Colonic mucosa (tissue), 4 donors: Measurements from ENCODE around the gene MCRIP1. TPM values are rescaled to one million over a fixed set of nuclear protein-coding genes. Genes with fewer than 3 reads are reported as not detected.

Source experiments
- DNase-seq: peaks from one replicate; pipeline ENCODE4 v3.0.0-alpha.2; 2020
- H3K27ac ChIP-seq: fragments of 200-600 bp; one replicate; pipeline ENCODE4 v1.8.0; 2021
- H3K27me3 ChIP-seq: fragments of 200-600 bp; one replicate; pipeline ENCODE4 v1.8.0; 2021
- H3K36me3 ChIP-seq: fragments of 200-600 bp; one replicate; pipeline ENCODE4 v1.8.0; 2021
- H3K4me1 ChIP-seq: fragments of 200-600 bp; one replicate; pipeline ENCODE4 v1.8.0; 2021; ENCODE audit warnings: mild to moderate bottlenecking
- H3K4me3 ChIP-seq: fragments of 200-600 bp; one replicate; pipeline ENCODE4 v1.8.0; 2021
- H3K9ac ChIP-seq, 2 donors: one replicate each; pipeline ENCODE4 v1.7.0; 2013; ENCODE audit warnings: control low read depth in 2 of 2, low read depth in 2 of 2, low read length in 2 of 2
- H3K9me3 ChIP-seq: fragments of 200-600 bp; one replicate; pipeline ENCODE4 v1.8.0; 2021
- intact Hi-C: fragments of 100-400 bp; cut with DNase I; formaldehyde crosslinking; loops from one replicate; pipeline ENCODE4 v1.14.1; 2022
- total RNA-seq, 2 donors: library from RNA; stranded (reverse); fragmentation: NEBNext Ultra II Directional in 1 of 2; extraction: Animal tissue kit (Norgen Biotek cat#: 25700) in 1 of 2; gene quantifications; one replicate each; pipeline ENCODE4 v1.2.1, GENCODE V29; 2021
- TF ChIP-seq, protein P1 (sequence below): fragments of 200-600 bp; IDR thresholded peaks from one replicate; pipeline ENCODE4 v1.8.0; 2022; ENCODE audit warnings: antibody characterized with exemption, mild to moderate bottlenecking
- donor health status: healthy.
- donor health status: DM: no; HTN: no; CAD: no.
- donor health status: DM: no; HTN: no; CAD: no.

Gene MCRIP1
- total RNA-seq, 2 donors from 2014 or later: 25.9 to 26.2 TPM

DNA sequence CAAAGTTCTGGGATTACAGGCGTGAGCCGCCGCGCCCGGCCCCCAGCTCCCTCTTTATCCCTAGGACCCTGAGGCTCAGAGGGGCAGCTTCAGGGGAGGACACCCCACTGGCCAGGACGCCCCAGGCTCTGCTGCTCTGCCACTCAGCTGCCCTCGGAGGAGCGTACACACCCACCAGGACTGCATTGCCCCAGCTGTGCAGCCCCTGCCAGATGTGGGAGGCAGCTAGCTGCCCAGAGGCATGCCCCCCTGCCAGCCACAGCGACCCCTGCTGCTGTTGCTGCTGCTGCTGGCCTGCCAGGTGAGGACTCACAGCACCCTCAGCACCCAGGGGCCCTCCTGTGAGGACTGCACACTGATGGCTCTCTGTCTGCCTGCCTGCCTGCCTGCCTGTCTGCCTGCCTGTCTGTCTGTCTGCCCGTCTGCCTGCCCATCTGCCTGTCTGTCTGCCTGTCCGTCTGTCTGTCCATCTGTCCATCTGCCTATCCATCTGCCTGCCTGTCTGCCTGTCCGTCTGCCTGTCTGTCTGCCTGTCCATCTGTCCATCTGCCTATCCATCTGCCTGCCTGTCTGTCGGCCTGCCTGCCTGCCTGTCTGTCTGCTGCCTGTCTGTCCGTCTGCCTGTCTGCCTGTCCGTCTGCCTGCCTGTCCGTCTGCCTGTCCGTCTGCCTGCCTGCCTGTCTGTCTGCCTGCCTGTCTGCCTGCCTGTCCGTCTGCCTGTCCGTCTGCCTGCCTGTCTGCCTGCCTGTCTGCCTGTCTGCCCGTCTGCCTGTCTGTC lies 24.1 kb downstream of the MCRIP1 start:
- Histone ChIP-seq H3K36me3 (no peaks in the 10 kb centered on the region), H3K9ac (no peak overlapping the region), H3K27ac (no peak overlapping the region), H3K4me1 (no peaks in the 10 kb centered on the region), H3K9me3 (no peaks in the 10 kb centered on the region), H3K27me3 (peaks cover 40% of the 10 kb centered on the region), H3K4me3 (no peak overlapping the region)
- no peak for DNase-seq
- TF ChIP-seq, protein P1, sequence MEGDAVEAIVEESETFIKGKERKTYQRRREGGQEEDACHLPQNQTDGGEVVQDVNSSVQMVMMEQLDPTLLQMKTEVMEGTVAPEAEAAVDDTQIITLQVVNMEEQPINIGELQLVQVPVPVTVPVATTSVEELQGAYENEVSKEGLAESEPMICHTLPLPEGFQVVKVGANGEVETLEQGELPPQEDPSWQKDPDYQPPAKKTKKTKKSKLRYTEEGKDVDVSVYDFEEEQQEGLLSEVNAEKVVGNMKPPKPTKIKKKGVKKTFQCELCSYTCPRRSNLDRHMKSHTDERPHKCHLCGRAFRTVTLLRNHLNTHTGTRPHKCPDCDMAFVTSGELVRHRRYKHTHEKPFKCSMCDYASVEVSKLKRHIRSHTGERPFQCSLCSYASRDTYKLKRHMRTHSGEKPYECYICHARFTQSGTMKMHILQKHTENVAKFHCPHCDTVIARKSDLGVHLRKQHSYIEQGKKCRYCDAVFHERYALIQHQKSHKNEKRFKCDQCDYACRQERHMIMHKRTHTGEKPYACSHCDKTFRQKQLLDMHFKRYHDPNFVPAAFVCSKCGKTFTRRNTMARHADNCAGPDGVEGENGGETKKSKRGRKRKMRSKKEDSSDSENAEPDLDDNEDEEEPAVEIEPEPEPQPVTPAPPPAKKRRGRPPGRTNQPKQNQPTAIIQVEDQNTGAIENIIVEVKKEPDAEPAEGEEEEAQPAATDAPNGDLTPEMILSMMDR: no peak
- intact Hi-C loops: no loop called here

DNA sequence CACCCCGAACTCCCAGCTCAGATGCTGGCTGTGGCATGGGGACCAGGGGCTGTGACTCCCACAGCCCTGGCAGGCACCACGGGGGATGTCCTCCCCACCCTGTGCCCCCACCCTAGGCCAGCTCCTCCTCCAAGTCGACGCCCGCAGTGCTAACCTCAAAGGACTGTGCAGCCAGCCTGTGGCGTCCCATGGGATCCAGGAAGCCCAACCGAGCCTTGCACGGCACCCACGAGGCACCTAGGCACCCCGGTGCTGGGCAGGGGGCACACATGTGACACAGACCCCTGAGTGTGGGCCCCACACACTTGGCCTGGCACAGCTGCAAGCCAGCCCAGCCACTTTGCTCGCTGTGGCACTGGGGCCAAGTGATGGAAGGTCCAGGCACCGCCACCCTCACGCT lies 25.3 kb downstream of the MCRIP1 start:
- intact Hi-C loops: no loop called here
- no peak overlapping the region for H3K9ac ChIP-seq
- no peaks in the 10 kb centered on the region for H3K9me3 ChIP-seq
- peaks cover 51% of the 10 kb centered on the region for H3K27me3 ChIP-seq
- no peak for DNase-seq
- TF ChIP-seq, protein P1: no peak
- no peaks in the 10 kb centered on the region for H3K36me3 ChIP-seq
- no peaks in the 10 kb centered on the region for H3K4me1 ChIP-seq
- H3K27ac ChIP-seq: no peak overlapping the region
- H3K4me3 ChIP-seq: no peak overlapping the region

DNA sequence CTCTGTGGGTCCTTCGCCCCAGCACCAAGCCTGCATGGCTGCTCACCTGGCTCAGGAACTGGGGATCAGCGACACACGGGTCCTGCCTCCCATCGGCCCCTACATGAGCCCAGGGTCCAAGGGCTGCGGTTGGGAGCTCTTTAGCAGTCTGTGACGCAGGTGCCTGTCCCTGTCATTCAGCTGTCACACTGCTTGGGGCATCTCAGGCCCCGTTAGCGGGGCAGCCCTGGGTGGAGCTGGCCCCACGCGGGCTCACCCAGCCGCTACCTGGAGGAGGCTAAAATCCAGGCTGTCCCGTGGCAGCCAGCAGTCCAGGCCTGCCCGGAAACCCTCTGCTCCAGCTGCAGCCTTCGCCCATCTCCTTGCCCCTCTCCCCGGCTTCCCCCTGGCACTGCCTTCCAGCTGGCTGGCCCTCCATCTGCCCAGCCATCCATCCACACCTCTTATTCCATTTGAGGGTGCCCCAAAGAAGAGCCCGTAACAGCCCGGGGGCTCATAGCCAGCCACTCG lies 25.8 kb downstream of the MCRIP1 start:
- H3K9ac ChIP-seq: no peak overlapping the region
- DNase-seq: no peak
- TF ChIP-seq, protein P1: no peak
- no peaks in the 10 kb centered on the region for H3K4me1 ChIP-seq
- no peak overlapping the region for H3K4me3 ChIP-seq
- H3K27me3 ChIP-seq: peaks cover 57% of the 10 kb centered on the region
- intact Hi-C loops: no loop called here
- no peaks in the 10 kb centered on the region for H3K9me3 ChIP-seq
- no peak overlapping the region for H3K27ac ChIP-seq
- no peaks in the 10 kb centered on the region for H3K36me3 ChIP-seq

DNA sequence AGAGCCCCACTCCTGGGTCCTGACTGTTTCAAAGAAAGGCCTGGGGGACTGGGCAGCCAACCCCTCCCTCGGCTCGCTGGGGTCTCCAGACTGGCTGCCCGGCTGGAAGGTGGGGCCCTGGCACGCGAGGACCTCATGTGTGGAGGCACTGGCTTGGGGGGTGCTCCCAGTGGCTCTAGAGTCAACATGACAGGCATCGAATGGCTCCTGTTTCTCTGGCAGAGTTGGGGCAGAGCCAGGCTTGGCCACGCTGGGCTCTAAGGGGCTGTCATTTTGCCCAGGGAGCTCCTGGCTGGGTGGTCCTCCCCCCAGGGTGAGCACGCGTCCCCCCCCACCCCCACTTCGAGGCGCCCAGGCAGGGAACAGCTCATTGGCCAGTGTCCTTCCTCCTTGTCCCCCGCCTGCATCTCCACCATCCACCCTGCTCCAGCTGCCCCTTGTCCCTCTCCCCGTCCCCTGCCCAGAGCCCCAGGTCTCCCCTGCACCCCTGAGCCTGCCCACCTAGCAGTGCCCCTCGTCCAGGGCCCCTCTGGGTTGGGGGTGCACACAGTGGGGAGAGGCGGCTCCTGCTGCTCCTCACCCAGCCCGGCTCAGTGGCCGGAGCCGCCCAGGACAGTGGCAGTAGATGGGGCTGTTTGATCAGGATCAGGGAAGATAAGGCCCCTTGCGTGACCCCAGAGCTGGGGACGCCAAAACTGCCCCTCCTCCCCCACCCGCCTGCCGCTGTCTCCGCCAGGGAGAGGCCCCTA lies 26.5 kb downstream of the MCRIP1 start:
- DNase-seq: no peak
- no peaks in the 10 kb centered on the region for H3K9me3 ChIP-seq
- no peaks in the 10 kb centered on the region for H3K36me3 ChIP-seq
- no peaks in the 10 kb centered on the region for H3K4me1 ChIP-seq
- no peak overlapping the region for H3K9ac ChIP-seq
- peaks cover 62% of the 10 kb centered on the region for H3K27me3 ChIP-seq
- TF ChIP-seq, protein P1: no peak
- no peak overlapping the region for H3K4me3 ChIP-seq
- intact Hi-C loops: no loop called here
- H3K27ac ChIP-seq: no peak overlapping the region

DNA sequence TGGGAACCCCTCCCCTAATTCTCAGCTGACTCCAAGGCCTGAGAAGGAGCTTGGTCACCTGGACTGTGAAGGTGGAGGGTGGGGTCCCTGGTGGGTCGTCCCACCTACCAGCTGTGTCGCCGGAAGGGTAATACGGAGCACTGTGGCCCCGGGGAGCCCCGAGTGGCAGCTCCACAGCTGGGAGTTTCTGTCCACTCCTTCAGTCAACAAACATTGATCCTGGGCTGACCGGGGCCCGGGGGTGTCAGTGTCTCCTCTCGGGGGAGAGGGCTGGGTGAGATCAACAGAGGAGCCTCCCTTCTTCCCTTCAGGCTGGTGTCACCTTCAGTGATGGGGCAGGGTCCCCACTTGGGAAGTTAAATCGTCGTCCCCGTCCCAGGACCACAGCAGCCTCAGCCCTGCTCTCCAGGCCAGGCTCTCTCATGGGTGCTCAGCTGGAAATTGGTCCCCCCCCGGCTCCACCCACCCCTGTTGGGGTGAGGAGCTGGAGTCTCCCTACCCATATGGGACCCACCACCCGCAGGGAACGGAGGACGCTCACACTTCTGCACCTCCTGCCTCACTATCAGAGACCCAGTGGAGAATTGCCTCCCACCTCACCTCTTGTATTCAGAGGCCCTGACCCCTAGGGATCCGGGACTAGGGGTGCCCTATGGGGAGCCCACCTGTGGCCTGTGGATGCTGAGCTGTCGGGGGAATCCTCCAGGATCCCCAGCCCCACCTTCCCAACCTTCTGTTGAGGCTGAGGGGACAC lies 27.2 kb downstream of the MCRIP1 start:
- TF ChIP-seq, protein P1: no peak
- Histone ChIP-seq H3K36me3 (no peaks in the 10 kb centered on the region), H3K27me3 (peaks cover 64% of the 10 kb centered on the region), H3K4me3 (no peak overlapping the region), H3K27ac (no peak overlapping the region), H3K4me1 (no peaks in the 10 kb centered on the region), H3K9me3 (no peaks in the 10 kb centered on the region), H3K9ac (no peak overlapping the region)
- DNase-seq: no peak
- intact Hi-C loops: no loop called here
